Transverse colon (tissue), 4 donors: ENCODE data around the gene ZNF785. TPM values are rescaled to one million over a fixed set of nuclear protein-coding genes. Genes with fewer than 3 reads are reported as not detected.

Experiments used
- DNase-seq: peaks from one replicate; pipeline ENCODE4 v3.0.0-alpha.2; 2019
- H3K27ac ChIP-seq, 4 donors: fragments of 200-600 bp; sonication (generic); 2 replicates each; pipeline ENCODE4 v1.5.1; 2016 to 2018; ENCODE audit warnings: inconsistent platforms in 4 of 4
- H3K27me3 ChIP-seq: fragments of 200-600 bp; sonication (generic); 2 replicates; pipeline ENCODE4 v1.5.1; 2017; ENCODE audit warnings: inconsistent platforms
- H3K36me3 ChIP-seq, 4 donors: fragments of 200-600 bp; sonication (generic); 2 replicates each; pipeline ENCODE4 v1.5.1; 2017 to 2019; ENCODE audit warnings: inconsistent platforms in 4 of 4
- H3K4me1 ChIP-seq, 4 donors: fragments of 200-600 bp; sonication (generic); 2 replicates each; pipeline ENCODE4 v1.5.1; 2017 to 2020; ENCODE audit warnings: inconsistent platforms in 4 of 4
- H3K4me3 ChIP-seq, 4 donors: fragments of 200-600 bp; sonication (generic); 1 replicate in 1 of 4; 2 replicates in 3 of 4; pipeline versions ENCODE4 v1.5.1 to v1.6.1; 2017 to 2019; ENCODE audit warnings: inconsistent platforms in 4 of 4
- H3K9me3 ChIP-seq, 2 donors: fragments of 200-600 bp; sonication (generic); 2 replicates each; pipeline ENCODE4 v1.5.1; 2017 to 2019; ENCODE audit warnings: inconsistent platforms in 2 of 2
- EP300 ChIP-seq: sonication (generic); formaldehyde crosslinking; IDR thresholded peaks from one replicate; pipeline ENCODE4 v1.6.1; 2017; ENCODE audit warnings: antibody characterized with exemption, low read depth
- POLR2A ChIP-seq: fragments of 450-650 bp; IDR thresholded peaks from one replicate; pipeline ENCODE4 v1.6.1; 2016; ENCODE audit warnings: antibody characterized with exemption, mild to moderate bottlenecking, moderate library complexity
- POLR2AphosphoS5 ChIP-seq, 3 donors: sonication (generic); formaldehyde crosslinking; IDR thresholded peaks; one replicate each; pipeline ENCODE4 v1.6.1; 2016; ENCODE audit warnings: antibody characterized with exemption in 3 of 3
- WGBS, 2 donors: methylation state at CpG; one replicate each; pipeline ENCODE4 v1.1.5; 2018; ENCODE audit warnings: low coverage in 1 of 2; 5-methylcytosine and 5-hydroxymethylcytosine counted together
- in situ Hi-C, 4 donors: fragments of 200-750 bp; cut with MboI; loops; one replicate each; pipeline versions ENCODE4 v1.15.0 to v1.15.1; 2017; ENCODE audit warnings: low sequenced_read_pairs in 3 of 4, low pct_ligation_motif_present in 1 of 4, low pct_unique_long_range_greater_than_20kb in 1 of 4
- intact Hi-C: fragments of 100-400 bp; cut with DNase I; formaldehyde crosslinking; loops from one replicate; pipeline ENCODE4 v1.15.1; 2023; ENCODE audit warnings: low total_unique reads
- total RNA-seq, 4 donors: library from RNA; depleted of rRNA; stranded (reverse); fragments of >200 nt; gene quantifications; one replicate each; pipeline ENCODE4 v1.1.0, GENCODE V29; 2016
- TF ChIP-seq, protein P1 (sequence below), 5 experiments: fragments of 200-600 bp in 3 of 5; fragments of 450-650 bp in 2 of 5; sonication (generic) in 3 of 5; IDR thresholded peaks; 1 replicate in 2 of 5; 2 replicates in 3 of 5; pipeline ENCODE4 v1.5.1; 2016 to 2017; ENCODE audit warnings: antibody characterized with exemption in 5 of 5, inconsistent platforms in 3 of 5, mild to moderate bottlenecking in 2 of 5, moderate library complexity in 1 of 5

ZNF785 gene
- total RNA-seq, 4 donors from 2014 or later: 17.2 to 131 (median 20.5) TPM

GRCh38 chr16:30620169-30620568, 34.7 kb upstream of the ZNF785 start:
- no peak for TF ChIP-seq POLR2A
- TF ChIP-seq POLR2AphosphoS5 (IDR thresholded peaks at IDR 0.05): no peak
- TF ChIP-seq, protein P1, sequence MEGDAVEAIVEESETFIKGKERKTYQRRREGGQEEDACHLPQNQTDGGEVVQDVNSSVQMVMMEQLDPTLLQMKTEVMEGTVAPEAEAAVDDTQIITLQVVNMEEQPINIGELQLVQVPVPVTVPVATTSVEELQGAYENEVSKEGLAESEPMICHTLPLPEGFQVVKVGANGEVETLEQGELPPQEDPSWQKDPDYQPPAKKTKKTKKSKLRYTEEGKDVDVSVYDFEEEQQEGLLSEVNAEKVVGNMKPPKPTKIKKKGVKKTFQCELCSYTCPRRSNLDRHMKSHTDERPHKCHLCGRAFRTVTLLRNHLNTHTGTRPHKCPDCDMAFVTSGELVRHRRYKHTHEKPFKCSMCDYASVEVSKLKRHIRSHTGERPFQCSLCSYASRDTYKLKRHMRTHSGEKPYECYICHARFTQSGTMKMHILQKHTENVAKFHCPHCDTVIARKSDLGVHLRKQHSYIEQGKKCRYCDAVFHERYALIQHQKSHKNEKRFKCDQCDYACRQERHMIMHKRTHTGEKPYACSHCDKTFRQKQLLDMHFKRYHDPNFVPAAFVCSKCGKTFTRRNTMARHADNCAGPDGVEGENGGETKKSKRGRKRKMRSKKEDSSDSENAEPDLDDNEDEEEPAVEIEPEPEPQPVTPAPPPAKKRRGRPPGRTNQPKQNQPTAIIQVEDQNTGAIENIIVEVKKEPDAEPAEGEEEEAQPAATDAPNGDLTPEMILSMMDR (IDR thresholded peaks at IDR 0.05): no peak
- TF ChIP-seq EP300: no peak
- Histone ChIP-seq H3K27me3 (no peaks in the 10 kb centered on the region), H3K36me3 (no peaks in the 10 kb centered on the region), H3K4me3 (no peak overlapping the region), H3K9me3 (no peaks in the 10 kb centered on the region), H3K4me1 (peaks cover 0 to 3% (median 0%) of the 10 kb centered on the region in 4 donors), H3K27ac (no peak overlapping the region)
- in situ Hi-C loops: no loop called here
- 17 to 61% methylated on average over 1 to 3 of the region's 3 CpGs for WGBS, 2 donors
- no peak for DNase-seq
- intact Hi-C loops: loop anchor here (10.0 kb wide), 1 partner anchor 45 kb away; the partner anchor contains the start of gene ZNF688

GRCh38 chr16:30619638-30620037, 34.1 kb upstream of the ZNF785 start:
- Histone ChIP-seq H3K36me3 (no peaks in the 10 kb centered on the region), H3K9me3 (no peaks in the 10 kb centered on the region), H3K27me3 (no peaks in the 10 kb centered on the region), H3K4me3 (no peak overlapping the region), H3K27ac (no peak overlapping the region), H3K4me1 (peaks cover 0 to 6% (median 0%) of the 10 kb centered on the region in 4 donors)
- in situ Hi-C loops (no loop called here), intact Hi-C loops (loop anchor here (10.0 kb wide), 1 partner anchor 45 kb away; the partner anchor contains the start of gene ZNF688)
- TF ChIP-seq POLR2A: no peak
- no peak for TF ChIP-seq POLR2AphosphoS5 (IDR thresholded peaks at IDR 0.05)
- TF ChIP-seq EP300: no peak
- TF ChIP-seq, protein P1 (IDR thresholded peaks at IDR 0.05): no peak
- DNase-seq: no peak
- 88 to 94% methylated on average over 3 to 5 of the region's 5 CpGs for WGBS, 2 donors

GRCh38 chr16:30619202-30619601, 33.7 kb upstream of the ZNF785 start:
- no peaks in the 10 kb centered on the region for H3K27me3 ChIP-seq
- no peak for DNase-seq
- WGBS, 2 donors: 75 to 92% methylated on average over 4 of the region's 4 CpGs
- no peaks in the 10 kb centered on the region for H3K36me3 ChIP-seq
- no peak overlapping the region for H3K27ac ChIP-seq
- no peaks in the 10 kb centered on the region for H3K9me3 ChIP-seq
- TF ChIP-seq, protein P1 (IDR thresholded peaks at IDR 0.05): no peak
- no peak for TF ChIP-seq EP300
- TF ChIP-seq POLR2A: no peak
- TF ChIP-seq POLR2AphosphoS5 (IDR thresholded peaks at IDR 0.05): no peak
- peaks cover 0 to 6% (median 0%) of the 10 kb centered on the region in 4 donors for H3K4me1 ChIP-seq
- in situ Hi-C loops: no loop called here
- H3K4me3 ChIP-seq: no peak overlapping the region
- intact Hi-C loops: no loop called here

DNA sequence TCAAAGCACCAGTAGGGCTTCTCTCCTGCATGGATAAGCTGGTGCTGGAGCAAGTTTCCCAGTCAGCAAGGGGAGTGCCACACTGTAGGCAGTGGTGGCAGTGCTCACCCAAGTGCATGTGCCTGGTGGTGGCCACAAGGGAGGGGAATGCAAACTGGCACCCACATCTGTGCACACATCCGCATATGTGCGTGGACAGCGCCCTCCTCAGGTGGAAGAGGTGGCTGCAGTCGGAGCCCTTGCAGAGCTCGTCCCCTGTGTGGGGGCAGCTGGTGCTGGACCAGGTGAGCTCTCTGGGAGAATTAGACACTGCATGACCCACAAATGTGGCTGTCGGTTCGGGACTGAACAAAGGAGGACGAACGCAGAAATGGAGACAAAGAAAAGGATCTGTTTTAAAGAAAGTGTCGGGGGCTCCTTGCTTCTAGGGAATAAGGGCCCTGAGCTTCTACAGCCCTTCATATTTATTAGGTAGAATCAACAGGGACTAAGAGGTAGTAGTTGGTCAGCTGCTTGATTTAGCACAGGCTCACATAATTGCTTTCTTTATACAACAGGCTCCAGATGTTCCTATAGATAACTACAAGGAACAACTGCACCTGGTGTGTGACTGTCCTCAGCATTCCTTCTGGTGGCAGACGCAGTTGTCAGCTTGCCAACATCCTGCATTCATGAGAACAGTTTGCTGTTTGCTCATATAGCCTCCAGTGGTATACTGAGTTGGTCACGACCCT, 30.0 kb upstream of the ZNF785 start:
- 36 to 71% methylated on average over 1 to 12 of the region's 12 CpGs for WGBS, 2 donors
- in situ Hi-C loops: no loop called here
- DNase-seq: peak; percentile 82

More for the DNA sequence above, 30.0 kb upstream of the ZNF785 start:
- no peak for TF ChIP-seq POLR2AphosphoS5 (IDR thresholded peaks at IDR 0.05)
- TF ChIP-seq EP300: no peak
- no peak for TF ChIP-seq POLR2A
- TF ChIP-seq, protein P1 (IDR thresholded peaks at IDR 0.05): peak; percentile 40 to 92 (median 72)
- Histone ChIP-seq H3K4me1 (peaks cover 3 to 9% (median 4%) of the 10 kb centered on the region in 4 donors), H3K27me3 (no peaks in the 10 kb centered on the region), H3K36me3 (no peaks in the 10 kb centered on the region), H3K27ac (no peak overlapping the region), H3K4me3 (no peak overlapping the region), H3K9me3 (no peaks in the 10 kb centered on the region)
- intact Hi-C loops: no loop called here
